Neural progenitor cell (in vitro differentiated cells): ENCODE data around the gene CABLES1.

Experiments used
- CTCF ChIP-seq: fragments of 200-600 bp; sonication (generic); IDR thresholded peaks from 2 replicates; pipeline ENCODE4 v1.5.1; 2017; ENCODE audit warnings: antibody characterized with exemption, mild to moderate bottlenecking
- EZH2 ChIP-seq: fragments of 200-600 bp; sonication (generic); IDR thresholded peaks from 2 replicates; pipeline ENCODE4 v1.6.1; 2017; ENCODE audit warnings: antibody characterized with exemption, mild to moderate bottlenecking, moderate library complexity
- EZH2phosphoT487 ChIP-seq: fragments of 200-600 bp; sonication (generic); IDR thresholded peaks from 2 replicates; pipeline ENCODE4 v1.6.1; 2017; ENCODE audit warnings: antibody characterized with exemption

GRCh38 chr18:23148382-23148781 is 13.1 kb downstream of the CABLES1 start:
- TF ChIP-seq CTCF: no peak
- no peak for TF ChIP-seq EZH2
- no peak for TF ChIP-seq EZH2phosphoT487
